ENCODE results near the gene KRT28.
"Not testable (repeated sequence)": the region's sequence is repeated elsewhere in the genome, so short reads cannot be mapped to it uniquely, and the experiment has no call there.

The KRT28 gene

GRCh38 chr17:40818733-40819527 is 19.2 kb upstream of the KRT28 start:
- DNase-seq (ENCODE audit: low read depth, low spot score): no peak

- DNase-seq (ENCODE audit: low read depth, low spot score): no peak
Measured at GRCh38 chr17:40818343-40818732, 18.6 kb upstream of the KRT28 start.

- DNase-seq (ENCODE audit: low read depth, low spot score): no peak
Measured at GRCh38 chr17:40817103-40817682, 17.4 kb upstream of the KRT28 start.

GRCh38 chr17:40816569-40816968 is 16.8 kb upstream of the KRT28 start:
- no peak for DNase-seq (ENCODE audit: low read depth, low spot score)

- DNase-seq (ENCODE audit: low read depth, low spot score): no peak
Measured at GRCh38 chr17:40815381-40815780, 15.6 kb upstream of the KRT28 start.

- DNase-seq (ENCODE audit: low read depth, low spot score): not testable (repeated sequence)
Measured at GRCh38 chr17:40814657-40815056, 14.9 kb upstream of the KRT28 start.

GRCh38 chr17:40813804-40814203 is 14.0 kb upstream of the KRT28 start:
- no peak for DNase-seq (ENCODE audit: low read depth, low spot score)

GRCh38 chr17:40812639-40813038 is 12.9 kb upstream of the KRT28 start:
- DNase-seq (ENCODE audit: low read depth, low spot score): no peak

GRCh38 chr17:40810494-40810893 is 10.7 kb upstream of the KRT28 start:
- DNase-seq (ENCODE audit: low read depth, low spot score): no peak

GRCh38 chr17:40809721-40810421 is 10.1 kb upstream of the KRT28 start:
- DNase-seq (ENCODE audit: low read depth, low spot score): no peak

- DNase-seq (ENCODE audit: low read depth, low spot score): no peak
Measured at GRCh38 chr17:40806131-40806530, 6.4 kb upstream of the KRT28 start.

GRCh38 chr17:40803617-40804082 is 3.9 kb upstream of the KRT28 start:
- peak; percentile 46 for DNase-seq (ENCODE audit: low read depth, low spot score)

GRCh38 chr17:40801157-40801556 is 1.4 kb upstream of the KRT28 start:
- no peak for DNase-seq (ENCODE audit: low read depth, low spot score)

GRCh38 chr17:40800381-40800780 is 622 bp upstream of the KRT28 start:
- no peak for DNase-seq (ENCODE audit: low read depth, low spot score)

- no peak for DNase-seq (ENCODE audit: low read depth, low spot score)
Measured at GRCh38 chr17:40796846-40797245, 2.9 kb downstream of the KRT28 start.

GRCh38 chr17:40795019-40795667 is 4.6 kb downstream of the KRT28 start:
- DNase-seq (ENCODE audit: low read depth, low spot score): no peak

GRCh38 chr17:40794466-40794865 is 5.3 kb downstream of the KRT28 start:
- no peak for DNase-seq (ENCODE audit: low read depth, low spot score)

GRCh38 chr17:40793832-40794231 is 5.9 kb downstream of the KRT28 start:
- DNase-seq (ENCODE audit: low read depth, low spot score): no peak

GRCh38 chr17:40791787-40792436 is 7.8 kb downstream of the KRT28 start:
- DNase-seq (ENCODE audit: low read depth, low spot score): no peak

- DNase-seq (ENCODE audit: low read depth, low spot score): no peak
Measured at GRCh38 chr17:40791111-40791510, 8.6 kb downstream of the KRT28 start.

- DNase-seq (ENCODE audit: low read depth, low spot score): no peak
Measured at GRCh38 chr17:40782450-40782849, 17.3 kb downstream of the KRT28 start, which contains the start of gene KRT27. Gene KRT27 (minus strand): TSS chr17:40782550. CDS start chr17:40782493, 57 bp downstream.

Data from brain pericyte (primary cell).